ENCODE data around the gene GALNT18. TPM values are rescaled to one million over a fixed set of nuclear protein-coding genes. Genes with fewer than 3 reads are reported as not detected.

The GALNT18 gene
- total RNA-seq, 1 donor from 2014 or later, result 24.4 TPM

GRCh38 chr11:11373934-11374333 is 247.9 kb downstream of the GALNT18 start:
- no peaks in the 10 kb centered on the region for H3K9me3 ChIP-seq (replicated peaks)
- no peak for DNase-seq
- no peak overlapping the region for H3K27ac ChIP-seq (replicated peaks)
- TF ChIP-seq CTCF (IDR thresholded peaks at IDR 0.05; ENCODE audit: borderline replicate concordance), result no peak
- intact Hi-C loops (cut with micrococcal nuclease), result no loop called here
- H3K27me3 ChIP-seq (ENCODE audit: low read depth), result no peaks in the 10 kb centered on the region
- H3K36me3 ChIP-seq, result peaks cover 66% of the 10 kb centered on the region
- no peak overlapping the region for H3K4me3 ChIP-seq
- H3K4me1 ChIP-seq, result no peaks in the 10 kb centered on the region

DNA sequence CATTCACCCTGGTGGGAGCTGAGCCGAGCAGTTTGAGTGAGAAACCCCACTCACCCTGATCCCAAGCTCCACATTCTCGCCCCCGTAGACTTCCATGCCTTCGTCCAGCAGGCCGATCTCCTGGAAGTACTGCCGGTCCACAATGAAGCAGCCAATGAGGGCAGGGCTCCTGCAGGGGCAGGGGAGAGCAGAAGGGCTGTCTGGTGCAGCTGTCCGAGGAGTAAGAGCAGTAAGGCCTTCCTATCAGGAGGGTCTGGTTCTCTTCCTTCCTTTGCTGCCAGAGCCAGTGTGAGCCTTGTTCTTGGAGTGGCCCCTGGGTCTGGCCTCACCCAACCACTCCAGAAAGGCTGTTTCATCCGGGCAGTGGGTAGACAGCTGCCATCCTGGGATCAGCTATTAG is 249.3 kb downstream of the GALNT18 start:
- Histone ChIP-seq H3K27me3 (ENCODE audit: low read depth) (no peaks in the 10 kb centered on the region), H3K36me3 (peaks cover 71% of the 10 kb centered on the region), H3K4me1 (no peaks in the 10 kb centered on the region), H3K9me3 (replicated peaks) (peaks cover 8% of the 10 kb centered on the region), H3K27ac (replicated peaks) (no peak overlapping the region), H3K4me3 (no peak overlapping the region)
- no peak for DNase-seq
- intact Hi-C loops (cut with micrococcal nuclease), result no loop called here
- no peak for TF ChIP-seq CTCF (IDR thresholded peaks at IDR 0.05; ENCODE audit: borderline replicate concordance)

- no peak overlapping the region for H3K27ac ChIP-seq (replicated peaks)
- H3K27me3 ChIP-seq (ENCODE audit: low read depth), result no peaks in the 10 kb centered on the region
- H3K36me3 ChIP-seq, result peaks cover 65% of the 10 kb centered on the region
- no peak for TF ChIP-seq CTCF (IDR thresholded peaks at IDR 0.05; ENCODE audit: borderline replicate concordance)
- H3K4me3 ChIP-seq, result no peak overlapping the region
- H3K9me3 ChIP-seq (replicated peaks), result peaks cover 8% of the 10 kb centered on the region
- no peak for DNase-seq
- no peaks in the 10 kb centered on the region for H3K4me1 ChIP-seq
- intact Hi-C loops (cut with micrococcal nuclease), result no loop called here
Observed at GRCh38 chr11:11370962-11371303, 250.9 kb downstream of the GALNT18 start.

DNA sequence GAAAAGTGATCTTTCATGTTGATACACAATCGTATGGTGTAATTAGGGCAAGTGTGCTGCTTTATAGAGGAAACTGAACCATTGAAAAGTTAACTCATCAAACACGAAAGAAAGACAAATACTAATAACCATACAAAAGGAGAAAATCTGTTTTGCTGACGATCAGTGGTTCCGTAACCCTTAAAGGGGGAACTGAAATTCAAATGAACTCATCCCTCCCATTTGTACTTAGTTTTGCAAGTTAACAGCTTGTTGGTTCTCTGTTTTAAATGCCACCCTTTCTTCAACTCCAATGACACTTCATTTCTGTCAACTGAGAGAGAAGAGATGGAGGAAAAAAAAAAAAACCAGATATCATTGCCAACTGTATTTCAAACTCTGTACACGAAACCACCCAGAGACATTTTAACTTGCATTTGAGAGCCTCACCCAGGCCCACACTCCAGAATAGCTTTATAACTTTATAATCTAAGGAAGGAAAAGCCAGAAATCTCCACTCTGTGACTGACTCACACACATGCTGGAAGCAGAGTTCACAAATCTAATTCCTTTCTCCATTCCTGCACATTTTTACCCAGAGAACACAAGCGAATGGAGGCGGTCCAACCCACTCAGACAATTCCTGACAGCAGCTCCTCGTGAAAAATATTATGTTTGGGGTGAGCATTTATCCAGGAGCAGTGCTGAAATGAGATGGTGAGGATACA is 251.4 kb downstream of the GALNT18 start:
- H3K4me1 ChIP-seq, result no peaks in the 10 kb centered on the region
- no peak for TF ChIP-seq CTCF (IDR thresholded peaks at IDR 0.05; ENCODE audit: borderline replicate concordance)
- peaks cover 65% of the 10 kb centered on the region for H3K36me3 ChIP-seq

DNA sequence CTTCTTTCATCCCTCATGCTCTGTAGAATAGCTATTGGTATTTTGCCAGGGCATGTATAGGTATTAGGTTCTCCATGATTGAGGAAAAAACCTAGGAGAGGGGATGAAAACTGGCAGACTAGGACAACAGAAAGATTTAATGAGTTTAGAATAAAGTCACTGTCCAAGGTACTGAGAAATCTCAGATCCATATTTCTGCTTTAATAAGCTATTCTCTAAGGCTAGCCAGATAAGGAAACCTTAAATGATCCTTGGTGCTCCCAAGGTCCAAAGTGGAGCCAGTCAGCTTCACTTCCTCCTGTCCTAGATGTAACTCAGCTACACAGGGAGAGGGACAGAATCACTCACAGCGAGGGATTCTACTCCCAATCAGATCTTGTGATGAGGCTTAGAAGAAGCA is 255.0 kb downstream of the GALNT18 start:
- no peak for DNase-seq
- Histone ChIP-seq H3K4me3 (no peak overlapping the region), H3K27ac (replicated peaks) (no peak overlapping the region), H3K27me3 (ENCODE audit: low read depth) (no peaks in the 10 kb centered on the region), H3K4me1 (no peaks in the 10 kb centered on the region), H3K36me3 (peaks cover 42% of the 10 kb centered on the region), H3K9me3 (replicated peaks) (peaks cover 8% of the 10 kb centered on the region)
- TF ChIP-seq CTCF (IDR thresholded peaks at IDR 0.05; ENCODE audit: borderline replicate concordance), result no peak
- intact Hi-C loops (cut with micrococcal nuclease), result no loop called here

More for the DNA sequence above, 251.4 kb downstream of the GALNT18 start:
- intact Hi-C loops (cut with micrococcal nuclease), result no loop called here
- Histone ChIP-seq H3K4me3 (no peak overlapping the region), H3K27me3 (ENCODE audit: low read depth) (no peaks in the 10 kb centered on the region), H3K9me3 (replicated peaks) (peaks cover 8% of the 10 kb centered on the region), H3K27ac (replicated peaks) (no peak overlapping the region)
- DNase-seq, result no peak
